NCI-H524 (cell line): ENCODE measurements around the gene SLAMF9.

ENCODE experiments used
- DNase-seq, 2 experiments: peaks; one replicate each; lab custom pipeline; 2025; lab: John Stamatoyannopoulos, UW

The SLAMF9 gene

GRCh38 chr1:159953536-159954515, at the start of gene SLAMF9:
Gene SLAMF9 (minus strand): TSS chr1:159954237. CDS start chr1:159954137, 100 bp downstream.
- DNase-seq: peak in 1 of 2 experiments; percentile 56

GRCh38 chr1:160001440-160001839, 47.4 kb upstream of the SLAMF9 start:
- no peak for DNase-seq

- no peak for DNase-seq
Observed at GRCh38 chr1:159999204-159999603, 45.2 kb upstream of the SLAMF9 start.

- no peak for DNase-seq
Observed at GRCh38 chr1:159996653-159997052, 42.6 kb upstream of the SLAMF9 start.

GRCh38 chr1:159994896-159995295, 40.9 kb upstream of the SLAMF9 start:
- DNase-seq: no peak

- peak; percentile 39 to 52 for DNase-seq
Observed at GRCh38 chr1:159993911-159994310, 39.9 kb upstream of the SLAMF9 start.

- no peak for DNase-seq
Observed at GRCh38 chr1:159992161-159992560, 38.1 kb upstream of the SLAMF9 start.

- DNase-seq: no peak
Observed at GRCh38 chr1:159991513-159991912, 37.5 kb upstream of the SLAMF9 start.

GRCh38 chr1:159990005-159990404, 36.0 kb upstream of the SLAMF9 start:
- DNase-seq: no peak

- no peak for DNase-seq
Observed at GRCh38 chr1:159989581-159989980, 35.5 kb upstream of the SLAMF9 start.

- no peak for DNase-seq
Observed at GRCh38 chr1:159988006-159988405, 34.0 kb upstream of the SLAMF9 start.

GRCh38 chr1:159987186-159987585, 33.1 kb upstream of the SLAMF9 start:
- no peak for DNase-seq

- no peak for DNase-seq
Observed at GRCh38 chr1:159986531-159986930, 32.5 kb upstream of the SLAMF9 start.

- no peak for DNase-seq
Observed at GRCh38 chr1:159986093-159986492, 32.1 kb upstream of the SLAMF9 start.

GRCh38 chr1:159985473-159985872, 31.4 kb upstream of the SLAMF9 start:
- no peak for DNase-seq

GRCh38 chr1:159983681-159984080, 29.6 kb upstream of the SLAMF9 start:
- DNase-seq: no peak

GRCh38 chr1:159982280-159982679, 28.2 kb upstream of the SLAMF9 start:
- DNase-seq: no peak

- DNase-seq: no peak
Observed at GRCh38 chr1:159981351-159982055, 27.5 kb upstream of the SLAMF9 start.

GRCh38 chr1:159980786-159981185, 26.7 kb upstream of the SLAMF9 start:
- no peak for DNase-seq

- no peak for DNase-seq
Observed at GRCh38 chr1:159980076-159980475, 26.0 kb upstream of the SLAMF9 start.

- no peak for DNase-seq
Observed at GRCh38 chr1:159979257-159979656, 25.2 kb upstream of the SLAMF9 start.

GRCh38 chr1:159978107-159978398, 24.0 kb upstream of the SLAMF9 start:
- no peak for DNase-seq
